ENCODE measurements around the gene ST6GALNAC6. TPM values are rescaled to one million over a fixed set of nuclear protein-coding genes. Genes with fewer than 3 reads are reported as not detected.

Gene ST6GALNAC6
- total and polyA plus RNA-seq, 2 donors (not counting 1 experiment from before 2014, with no cell fraction given), result 68.0 to 126 TPM

DNA sequence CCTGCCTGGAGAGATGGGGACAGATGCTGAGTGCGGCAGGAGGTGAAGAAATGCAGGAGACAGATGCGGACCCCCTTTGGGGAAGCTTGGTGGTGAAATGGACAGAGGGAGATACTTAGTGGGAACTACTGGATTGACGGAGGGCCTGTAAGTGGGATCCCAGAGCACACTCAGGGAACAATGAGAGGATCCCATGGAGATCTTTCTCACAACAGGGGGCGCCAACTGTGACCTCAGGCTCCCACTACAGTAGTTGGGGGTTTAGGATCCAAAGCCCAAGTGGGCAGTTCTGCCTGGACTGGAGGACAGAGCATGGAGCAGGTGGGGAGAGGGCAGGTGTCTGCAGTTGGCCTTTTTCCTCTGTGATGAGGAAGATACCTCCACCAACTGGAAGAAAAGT lies 34.8 kb upstream of the ST6GALNAC6 start:
- Histone ChIP-seq H3K9ac (ENCODE audit: low read length) (no peak overlapping the region), H3K79me2 (ENCODE audit: control insufficient read depth, insufficient read depth, low read length) (peaks cover 41% of the 10 kb centered on the region), H2AFZ (ENCODE audit: insufficient read depth, low read depth, low read length, poor library complexity, severe bottlenecking) (no peak overlapping the region), H4K20me1 (ENCODE audit: control insufficient read depth, insufficient read depth, low read length, poor library complexity, severe bottlenecking) (peaks cover 16% of the 10 kb centered on the region), H3K4me3 (ENCODE audit: control extremely low read depth in 1 of 5, extremely low read depth in 1 of 5, insufficient read depth in 1 of 5, low read depth in 2 of 5, low read length in 4 of 5) (no peak overlapping the region), H3K4me1 (ENCODE audit: control insufficient read depth in 2 of 2, insufficient read depth in 2 of 2, low read length in 2 of 2) (peaks cover 38 to 49% of the 10 kb centered on the region in 2 donors), H3K36me3 (replicated peaks in 1 of 2; ENCODE audit: control extremely low read depth in 1 of 2, control insufficient read depth in 1 of 2, extremely low read depth in 1 of 2, insufficient read depth in 2 of 2, low read length in 1 of 2) (peaks cover 0 to 11% of the 10 kb centered on the region in 2 experiments), H3K27me3 (replicated peaks in 1 of 4; ENCODE audit: control extremely low read depth in 1 of 4, control insufficient read depth in 3 of 4, insufficient read depth in 4 of 4, low read length in 3 of 4) (peaks cover 0 to under 1% (median under 1%) of the 10 kb centered on the region in 4 experiments), H3K4me2 (replicated peaks; ENCODE audit: low read depth, low read length, poor library complexity, severe bottlenecking) (no peak overlapping the region), H3K27ac (ENCODE audit: low read length in 2 of 2) (no peak overlapping the region), H3K9me3 (ENCODE audit: control extremely low read depth in 1 of 3, control insufficient read depth in 2 of 3, insufficient read depth in 1 of 3, low read length in 2 of 3) (peaks cover 0 to 4% (median 0%) of the 10 kb centered on the region in 3 donors)
- CTCF ChIA-PET, result interaction anchor here (1.2 to 2.0 kb wide), 2 partner anchors 8 to 183 kb away, joined by 3 to 4 read pairs; no protein-coding TSS in a partner anchor
- DNase-seq, result no peak
- no peak for ATAC-seq (ENCODE audit: low read depth)
- Mint-ChIP-seq H3K4me3 (no peak overlapping the region), H3K27ac (peak overlapping the region; percentile 27), H3K9me3 (ENCODE audit: insufficient read depth) (no peaks in the 10 kb centered on the region), H3K4me1 (peaks cover 57% of the 10 kb centered on the region), H3K27me3 (peaks cover 3% of the 10 kb centered on the region)
- POLR2A ChIA-PET, result interaction anchor here (1.4 kb wide), 1 partner anchor 155 kb away, joined by 3 read pairs; no protein-coding TSS in a partner anchor
- WGBS (ENCODE audit: insufficient coverage), result 96% methylated on average over 4 of the region's 4 CpGs
- intact Hi-C loops (cut with micrococcal nuclease), result no loop called here
- TF ChIP-seq, protein P1, sequence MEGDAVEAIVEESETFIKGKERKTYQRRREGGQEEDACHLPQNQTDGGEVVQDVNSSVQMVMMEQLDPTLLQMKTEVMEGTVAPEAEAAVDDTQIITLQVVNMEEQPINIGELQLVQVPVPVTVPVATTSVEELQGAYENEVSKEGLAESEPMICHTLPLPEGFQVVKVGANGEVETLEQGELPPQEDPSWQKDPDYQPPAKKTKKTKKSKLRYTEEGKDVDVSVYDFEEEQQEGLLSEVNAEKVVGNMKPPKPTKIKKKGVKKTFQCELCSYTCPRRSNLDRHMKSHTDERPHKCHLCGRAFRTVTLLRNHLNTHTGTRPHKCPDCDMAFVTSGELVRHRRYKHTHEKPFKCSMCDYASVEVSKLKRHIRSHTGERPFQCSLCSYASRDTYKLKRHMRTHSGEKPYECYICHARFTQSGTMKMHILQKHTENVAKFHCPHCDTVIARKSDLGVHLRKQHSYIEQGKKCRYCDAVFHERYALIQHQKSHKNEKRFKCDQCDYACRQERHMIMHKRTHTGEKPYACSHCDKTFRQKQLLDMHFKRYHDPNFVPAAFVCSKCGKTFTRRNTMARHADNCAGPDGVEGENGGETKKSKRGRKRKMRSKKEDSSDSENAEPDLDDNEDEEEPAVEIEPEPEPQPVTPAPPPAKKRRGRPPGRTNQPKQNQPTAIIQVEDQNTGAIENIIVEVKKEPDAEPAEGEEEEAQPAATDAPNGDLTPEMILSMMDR (IDR thresholded peaks at IDR 0.05), result no peak
- no peak for TF ChIP-seq EZH2 (IDR thresholded peaks at IDR 0.05; ENCODE audit: borderline replicate concordance, insufficient read depth, low read depth, low read length, poor library complexity, severe bottlenecking)

Measured in B cell (primary cell).